Ascending aorta (tissue), 2 donors: ENCODE measurements around the gene CDK11B. TPM values are rescaled to one million over a fixed set of nuclear protein-coding genes. Genes with fewer than 3 reads are reported as not detected.

Experiments used
- DNase-seq, 2 donors: peaks; one replicate each; pipeline ENCODE4 v3.0.0-alpha.2; 2019; ENCODE audit warnings: low spot score in 2 of 2
- H3K27ac ChIP-seq, 2 donors: fragments of 200-600 bp; sonication (generic); one replicate each; pipeline ENCODE4 v1.5.1; 2016 to 2017; ENCODE audit warnings: mild to moderate bottlenecking in 1 of 2
- H3K27me3 ChIP-seq: fragments of 200-600 bp; sonication (generic); one replicate; pipeline ENCODE4 v1.5.1; 2017
- H3K36me3 ChIP-seq, 2 donors: fragments of 200-600 bp; sonication (generic); one replicate each; pipeline ENCODE4 v1.5.1; 2016
- H3K4me1 ChIP-seq, 2 donors: fragments of 200-600 bp; sonication (generic); one replicate each; pipeline ENCODE4 v1.5.1; 2016 to 2017; ENCODE audit warnings: mild to moderate bottlenecking in 1 of 2
- H3K4me3 ChIP-seq, 2 donors: fragments of 200-600 bp; sonication (generic); one replicate each; pipeline ENCODE4 v1.5.1; 2016 to 2017; ENCODE audit warnings: mild to moderate bottlenecking in 1 of 2
- H3K9me3 ChIP-seq, 2 donors: fragments of 200-600 bp; sonication (generic); one replicate each; pipeline ENCODE4 v1.5.1; 2016
- intact Hi-C: fragments of 100-400 bp; cut with DNase I; formaldehyde crosslinking; loops from one replicate; pipeline ENCODE4 v1.15.1; 2023
- total RNA-seq: library from RNA; depleted of rRNA; stranded (reverse); fragments of >200 nt; gene quantifications from one replicate; pipeline ENCODE4 v1.1.0, GENCODE V29; 2016
- TF ChIP-seq, protein P1 (sequence below), 3 experiments: fragments of 200-600 bp in 2 of 3; fragments of 450-650 bp in 1 of 3; sonication (generic) in 2 of 3; IDR thresholded peaks; one replicate each; pipeline ENCODE4 v1.5.1; 2016 to 2019; ENCODE audit warnings: antibody characterized with exemption in 3 of 3, mild to moderate bottlenecking in 1 of 3, moderate library complexity in 1 of 3

CDK11B gene
- total RNA-seq, 1 donor from 2014 or later: 24.8 TPM

DNA sequence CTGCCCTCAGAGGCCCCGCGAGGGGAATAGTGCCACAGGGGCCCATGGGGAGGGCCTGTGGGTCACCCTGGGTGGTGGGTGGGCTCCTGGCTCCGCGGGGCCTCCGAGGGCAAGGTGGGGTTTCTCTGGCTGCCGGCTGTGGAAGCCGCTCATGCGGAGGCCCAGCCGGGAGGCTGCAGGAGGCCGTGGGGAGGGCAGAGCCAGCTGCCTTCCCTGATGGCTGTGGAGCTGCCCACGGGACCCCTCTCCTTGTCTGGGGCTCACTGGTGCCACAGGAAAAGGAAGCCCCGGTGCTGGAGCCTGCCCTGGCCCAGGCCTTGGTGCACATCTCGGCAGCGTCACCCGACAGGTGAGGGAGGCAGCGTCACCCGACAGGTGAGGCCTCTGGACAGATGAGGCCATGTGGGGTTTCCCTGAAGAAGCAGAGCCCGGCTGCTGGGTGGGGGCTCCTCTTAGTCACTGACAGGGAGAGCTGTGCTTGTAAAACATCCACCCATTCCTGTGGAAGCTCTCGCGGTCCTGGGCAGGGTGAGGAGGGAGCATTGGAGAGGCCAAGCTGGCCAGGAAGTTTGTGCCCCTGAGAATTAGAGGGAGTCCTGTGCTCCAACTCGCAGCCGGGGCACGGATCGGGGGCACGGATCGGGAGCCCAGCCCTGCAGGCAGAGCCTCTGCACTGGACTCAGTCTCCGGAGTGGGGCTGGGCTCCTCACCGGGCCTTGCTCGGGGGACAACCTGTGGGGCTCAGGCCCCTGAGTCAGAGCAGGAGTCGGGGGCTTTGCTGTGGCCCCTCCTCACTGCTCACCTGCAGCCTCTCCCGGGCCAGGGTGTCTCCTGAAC, 37.4 kb downstream of the CDK11B start:
- Histone ChIP-seq H3K9me3 (no peaks in the 10 kb centered on the region), H3K27ac (no peak overlapping the region), H3K4me1 (peaks cover 4 to 8% of the 10 kb centered on the region in 2 donors), H3K27me3 (no peaks in the 10 kb centered on the region), H3K4me3 (no peak overlapping the region), H3K36me3 (peaks cover 0 to 14% of the 10 kb centered on the region in 2 donors)
- intact Hi-C loops: no loop called here
- TF ChIP-seq, protein P1, sequence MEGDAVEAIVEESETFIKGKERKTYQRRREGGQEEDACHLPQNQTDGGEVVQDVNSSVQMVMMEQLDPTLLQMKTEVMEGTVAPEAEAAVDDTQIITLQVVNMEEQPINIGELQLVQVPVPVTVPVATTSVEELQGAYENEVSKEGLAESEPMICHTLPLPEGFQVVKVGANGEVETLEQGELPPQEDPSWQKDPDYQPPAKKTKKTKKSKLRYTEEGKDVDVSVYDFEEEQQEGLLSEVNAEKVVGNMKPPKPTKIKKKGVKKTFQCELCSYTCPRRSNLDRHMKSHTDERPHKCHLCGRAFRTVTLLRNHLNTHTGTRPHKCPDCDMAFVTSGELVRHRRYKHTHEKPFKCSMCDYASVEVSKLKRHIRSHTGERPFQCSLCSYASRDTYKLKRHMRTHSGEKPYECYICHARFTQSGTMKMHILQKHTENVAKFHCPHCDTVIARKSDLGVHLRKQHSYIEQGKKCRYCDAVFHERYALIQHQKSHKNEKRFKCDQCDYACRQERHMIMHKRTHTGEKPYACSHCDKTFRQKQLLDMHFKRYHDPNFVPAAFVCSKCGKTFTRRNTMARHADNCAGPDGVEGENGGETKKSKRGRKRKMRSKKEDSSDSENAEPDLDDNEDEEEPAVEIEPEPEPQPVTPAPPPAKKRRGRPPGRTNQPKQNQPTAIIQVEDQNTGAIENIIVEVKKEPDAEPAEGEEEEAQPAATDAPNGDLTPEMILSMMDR (IDR thresholded peaks at IDR 0.05): no peak
- DNase-seq: no peak

DNA sequence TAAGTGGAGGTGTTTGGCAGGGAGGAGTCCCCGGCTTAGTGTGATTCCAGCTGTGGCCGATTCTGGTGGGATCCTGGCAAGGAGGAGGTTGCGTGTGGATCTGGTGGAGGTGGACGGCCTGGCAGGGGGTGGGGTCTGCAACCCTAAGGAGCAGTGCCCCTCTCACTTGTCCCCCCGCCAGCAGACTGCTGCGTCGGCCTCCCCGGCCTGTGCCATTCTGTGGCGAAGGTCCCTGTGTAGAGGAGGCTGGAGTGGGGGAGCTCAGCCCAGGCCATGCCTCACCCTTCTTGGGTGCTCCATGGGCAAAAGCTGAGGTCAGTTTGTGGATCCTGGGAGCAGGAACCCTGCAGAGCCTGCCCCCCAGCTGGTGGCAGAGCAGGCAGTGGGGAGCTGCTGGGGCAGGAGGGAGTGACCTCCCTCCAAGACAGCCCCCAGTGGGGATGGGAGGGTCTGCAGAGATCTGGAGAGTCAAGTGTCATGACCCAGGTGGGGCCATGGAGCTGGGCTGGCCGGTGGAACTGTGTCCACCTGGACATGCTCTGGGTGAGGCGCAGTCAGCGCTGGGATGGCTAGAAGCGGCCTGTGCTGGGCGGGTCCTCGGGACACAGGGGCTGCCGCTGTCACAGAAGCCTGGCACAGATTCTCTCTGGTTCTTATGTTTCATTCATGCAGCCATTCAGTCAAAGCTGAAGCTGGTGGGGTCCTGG, 38.2 kb downstream of the CDK11B start:
- DNase-seq: no peak
- Histone ChIP-seq H3K36me3 (peaks cover 0 to 14% of the 10 kb centered on the region in 2 donors), H3K4me3 (no peak overlapping the region), H3K9me3 (no peaks in the 10 kb centered on the region), H3K27ac (no peak overlapping the region), H3K4me1 (peaks cover 4 to 10% of the 10 kb centered on the region in 2 donors), H3K27me3 (no peaks in the 10 kb centered on the region)
- intact Hi-C loops: no loop called here
- TF ChIP-seq, protein P1 (IDR thresholded peaks at IDR 0.05): no peak

DNA sequence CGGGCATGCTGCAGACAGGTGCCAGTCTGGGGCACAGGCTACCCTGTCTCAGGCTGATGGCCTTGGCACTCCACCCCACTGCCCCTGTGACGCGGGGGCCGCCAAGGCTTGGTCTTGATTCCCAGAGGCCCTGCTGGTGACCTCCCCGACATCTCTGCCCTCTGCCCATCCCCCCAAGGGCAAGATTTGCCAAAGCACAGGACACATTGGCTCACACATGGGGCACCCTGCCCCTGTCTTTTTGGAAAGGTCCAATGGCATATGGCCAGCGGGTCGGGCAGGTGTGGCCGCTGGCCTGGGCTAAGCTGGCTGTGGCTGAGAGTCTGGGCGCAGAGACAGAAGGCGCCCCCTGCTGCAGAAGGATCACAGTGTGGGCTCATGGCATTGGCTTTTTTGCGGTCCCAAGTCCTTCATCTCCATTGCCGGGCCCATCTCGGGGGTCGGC, 38.9 kb downstream of the CDK11B start:
- no peaks in the 10 kb centered on the region for H3K9me3 ChIP-seq
- intact Hi-C loops: loop anchor here (5.0 to 10.0 kb wide), 3 partner anchors 37 to 287 kb away; partner anchors contain the start of genes CDK11B and MRPL20
- peaks cover 0 to 14% of the 10 kb centered on the region in 2 donors for H3K36me3 ChIP-seq
- no peak for DNase-seq
- peaks cover 4 to 10% of the 10 kb centered on the region in 2 donors for H3K4me1 ChIP-seq
- no peak overlapping the region for H3K27ac ChIP-seq
- H3K27me3 ChIP-seq: no peaks in the 10 kb centered on the region
- TF ChIP-seq, protein P1 (IDR thresholded peaks at IDR 0.05): no peak
- no peak overlapping the region for H3K4me3 ChIP-seq

DNA sequence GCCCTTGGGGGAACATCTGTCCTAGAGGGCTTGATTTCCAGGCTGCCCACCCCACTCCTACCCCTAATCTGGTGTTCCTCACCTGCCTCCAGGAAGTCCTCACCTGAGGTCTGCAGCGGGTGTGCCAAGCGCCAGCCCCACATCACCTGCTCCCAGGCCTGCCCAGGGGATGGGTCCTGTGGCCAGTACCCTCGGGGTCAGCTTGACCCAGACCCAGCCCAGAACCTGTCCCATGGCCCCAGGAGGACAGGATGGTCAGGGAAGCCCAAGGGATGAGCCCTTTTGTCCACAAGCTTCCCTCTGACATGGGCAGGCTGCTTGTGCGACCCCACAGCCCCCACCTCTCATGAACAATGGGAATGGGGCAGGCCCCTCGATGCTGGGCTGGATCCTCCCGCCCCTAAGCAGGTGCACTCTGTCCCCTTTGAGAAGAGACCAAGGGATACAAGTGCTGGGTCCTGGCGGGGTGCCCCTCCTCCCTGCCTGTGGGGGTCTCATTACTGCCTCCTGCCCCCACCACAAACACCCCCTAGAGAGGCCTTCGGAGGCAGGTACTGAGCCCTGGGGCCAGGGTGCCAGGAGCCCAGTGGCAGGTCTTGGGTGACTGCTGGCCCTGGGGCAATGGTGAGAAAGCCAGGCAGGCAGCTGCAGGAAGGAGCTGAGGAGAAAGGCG, 40.3 kb downstream of the CDK11B start:
- TF ChIP-seq, protein P1 (IDR thresholded peaks at IDR 0.05): no peak
- peaks cover 0 to 6% of the 10 kb centered on the region in 2 donors for H3K36me3 ChIP-seq
- intact Hi-C loops: loop anchor here (5.0 to 10.0 kb wide), 3 partner anchors 39 to 289 kb away; partner anchors contain the start of genes CDK11B and MRPL20
- no peaks in the 10 kb centered on the region for H3K9me3 ChIP-seq
- H3K27ac ChIP-seq: no peak overlapping the region
- DNase-seq: no peak
- H3K4me3 ChIP-seq: no peak overlapping the region
- peaks cover 15 to 24% of the 10 kb centered on the region in 2 donors for H3K4me1 ChIP-seq
- H3K27me3 ChIP-seq: no peaks in the 10 kb centered on the region

DNA sequence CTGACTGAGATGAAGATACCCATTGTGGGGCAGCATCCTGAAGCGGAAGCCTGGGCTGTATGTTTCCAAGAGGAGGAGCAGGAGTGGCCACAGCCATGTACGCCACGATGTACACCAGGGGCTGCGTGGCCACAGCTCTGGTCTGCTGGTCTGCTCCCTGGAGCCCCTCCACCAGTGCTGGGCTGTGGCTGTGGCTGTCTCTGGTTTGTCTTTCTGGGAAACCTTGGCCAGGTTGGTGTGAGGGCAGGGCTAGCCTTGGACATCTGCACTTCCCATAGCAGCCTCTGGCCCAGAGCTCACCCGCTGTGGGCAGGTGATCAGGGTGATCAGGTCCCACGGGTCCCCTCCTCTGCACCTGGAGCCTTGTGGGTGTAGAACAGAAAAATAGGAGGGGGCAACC, 40.9 kb downstream of the CDK11B start:
- TF ChIP-seq, protein P1 (IDR thresholded peaks at IDR 0.05): no peak
- DNase-seq: no peak
- Histone ChIP-seq H3K4me1 (peaks cover 15 to 25% of the 10 kb centered on the region in 2 donors), H3K27me3 (no peaks in the 10 kb centered on the region), H3K27ac (no peak overlapping the region), H3K36me3 (peaks cover 0 to 6% of the 10 kb centered on the region in 2 donors), H3K4me3 (no peak overlapping the region), H3K9me3 (no peaks in the 10 kb centered on the region)
- intact Hi-C loops: loop anchor here (5.0 to 10.0 kb wide), 3 partner anchors 39 to 289 kb away; partner anchors contain the start of genes CDK11B and MRPL20
